ENCODE results near the gene EIF2B2.

GRCh38 chr14:74965486-74966153 lies 37.1 kb upstream of the EIF2B2 start:
- TF ChIP-seq CTCF (conservative IDR thresholded peaks at IDR 0.05; ENCODE audit: low read length) (no peak), EZH2phosphoT487 (IDR thresholded peaks at IDR 0.05; ENCODE audit: borderline replicate concordance) (no peak)
